GM10847 (cell line): ENCODE measurements around the gene ACIN1.
A peak's percentile ranks its signal among the peaks of the same experiment; 100 is the strongest.

ENCODE experiments used
- POLR2A ChIP-seq: IDR thresholded peaks from 2 replicates; pipeline ENCODE4 v1.6.1; 2011; ENCODE audit not compliant: insufficient read length; ENCODE audit errors: extremely low read depth

Gene ACIN1, protein sequence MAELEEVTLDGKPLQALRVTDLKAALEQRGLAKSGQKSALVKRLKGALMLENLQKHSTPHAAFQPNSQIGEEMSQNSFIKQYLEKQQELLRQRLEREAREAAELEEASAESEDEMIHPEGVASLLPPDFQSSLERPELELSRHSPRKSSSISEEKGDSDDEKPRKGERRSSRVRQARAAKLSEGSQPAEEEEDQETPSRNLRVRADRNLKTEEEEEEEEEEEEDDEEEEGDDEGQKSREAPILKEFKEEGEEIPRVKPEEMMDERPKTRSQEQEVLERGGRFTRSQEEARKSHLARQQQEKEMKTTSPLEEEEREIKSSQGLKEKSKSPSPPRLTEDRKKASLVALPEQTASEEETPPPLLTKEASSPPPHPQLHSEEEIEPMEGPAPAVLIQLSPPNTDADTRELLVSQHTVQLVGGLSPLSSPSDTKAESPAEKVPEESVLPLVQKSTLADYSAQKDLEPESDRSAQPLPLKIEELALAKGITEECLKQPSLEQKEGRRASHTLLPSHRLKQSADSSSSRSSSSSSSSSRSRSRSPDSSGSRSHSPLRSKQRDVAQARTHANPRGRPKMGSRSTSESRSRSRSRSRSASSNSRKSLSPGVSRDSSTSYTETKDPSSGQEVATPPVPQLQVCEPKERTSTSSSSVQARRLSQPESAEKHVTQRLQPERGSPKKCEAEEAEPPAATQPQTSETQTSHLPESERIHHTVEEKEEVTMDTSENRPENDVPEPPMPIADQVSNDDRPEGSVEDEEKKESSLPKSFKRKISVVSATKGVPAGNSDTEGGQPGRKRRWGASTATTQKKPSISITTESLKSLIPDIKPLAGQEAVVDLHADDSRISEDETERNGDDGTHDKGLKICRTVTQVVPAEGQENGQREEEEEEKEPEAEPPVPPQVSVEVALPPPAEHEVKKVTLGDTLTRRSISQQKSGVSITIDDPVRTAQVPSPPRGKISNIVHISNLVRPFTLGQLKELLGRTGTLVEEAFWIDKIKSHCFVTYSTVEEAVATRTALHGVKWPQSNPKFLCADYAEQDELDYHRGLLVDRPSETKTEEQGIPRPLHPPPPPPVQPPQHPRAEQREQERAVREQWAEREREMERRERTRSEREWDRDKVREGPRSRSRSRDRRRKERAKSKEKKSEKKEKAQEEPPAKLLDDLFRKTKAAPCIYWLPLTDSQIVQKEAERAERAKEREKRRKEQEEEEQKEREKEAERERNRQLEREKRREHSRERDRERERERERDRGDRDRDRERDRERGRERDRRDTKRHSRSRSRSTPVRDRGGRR

DNA sequence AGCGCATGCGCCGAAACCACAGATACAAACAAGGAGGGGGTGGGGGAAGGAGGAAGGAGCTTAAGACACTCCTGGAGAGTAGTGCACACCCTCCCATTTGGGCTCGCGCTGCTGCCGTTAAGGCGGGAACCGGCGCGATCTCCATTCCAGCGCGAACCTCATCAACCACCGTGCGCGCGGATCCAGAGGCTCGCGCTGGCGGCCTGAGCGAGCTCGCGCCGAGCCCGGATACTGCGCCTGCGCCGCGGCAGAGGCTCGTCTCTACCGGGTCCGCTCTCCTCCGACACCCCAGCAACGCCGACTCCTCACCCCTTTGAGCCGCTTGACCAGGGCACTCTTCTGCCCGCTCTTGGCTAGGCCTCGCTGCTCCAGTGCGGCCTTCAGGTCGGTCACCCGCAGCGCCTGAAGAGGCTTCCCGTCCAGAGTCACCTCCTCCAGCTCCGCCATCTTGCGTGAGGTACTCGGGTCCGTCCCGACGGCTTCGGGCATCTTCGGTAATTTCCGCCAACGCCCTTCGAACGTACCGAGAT is at the start of gene ACIN1:
Gene ACIN1, minus strand, starts transcription at position 471 of the 530 bp plus-strand sequence. Its CDS starts 24 bp downstream, at position 447.
- TF ChIP-seq POLR2A: peak; percentile 72

DNA sequence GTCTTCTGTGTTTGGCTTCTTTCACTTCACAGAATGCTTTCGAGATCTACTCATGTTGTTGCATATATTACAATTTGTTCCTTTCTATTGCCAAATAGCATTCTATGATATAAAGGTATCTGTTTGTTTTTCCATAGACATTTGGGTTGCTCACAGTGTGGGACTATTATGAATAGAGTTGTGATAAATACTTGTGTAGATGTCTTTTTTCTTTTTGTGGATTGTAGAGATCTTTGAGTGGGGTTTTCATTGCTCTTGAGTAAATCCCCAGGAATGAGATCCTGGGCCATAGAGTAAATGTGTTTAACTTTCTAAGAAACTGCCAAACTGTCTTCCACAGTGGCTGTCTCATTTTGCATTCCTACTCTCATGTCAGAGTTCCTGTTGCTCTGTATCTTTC is 49.0 kb upstream of the ACIN1 start:
- no peak for TF ChIP-seq POLR2A

DNA sequence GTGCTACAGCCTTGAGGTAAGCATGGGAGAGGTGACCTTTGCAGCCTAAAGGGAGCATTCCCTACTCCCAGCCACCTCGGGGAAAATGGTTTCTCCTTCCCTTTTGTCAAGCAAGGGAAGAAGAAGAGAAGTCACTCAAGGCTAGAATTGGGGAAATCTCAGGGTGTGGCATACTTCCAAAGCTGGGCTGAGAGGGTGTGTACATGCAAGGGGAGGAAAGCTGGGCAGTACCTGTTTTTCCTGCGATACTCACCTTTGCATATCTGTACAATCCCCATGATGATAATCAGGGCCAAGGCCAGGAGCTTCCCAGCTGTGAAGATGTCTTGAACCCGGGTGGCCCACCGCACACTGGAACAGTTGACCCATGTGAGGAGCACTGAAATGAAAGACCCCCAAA is 47.9 kb upstream of the ACIN1 start:
- TF ChIP-seq POLR2A: no peak

DNA sequence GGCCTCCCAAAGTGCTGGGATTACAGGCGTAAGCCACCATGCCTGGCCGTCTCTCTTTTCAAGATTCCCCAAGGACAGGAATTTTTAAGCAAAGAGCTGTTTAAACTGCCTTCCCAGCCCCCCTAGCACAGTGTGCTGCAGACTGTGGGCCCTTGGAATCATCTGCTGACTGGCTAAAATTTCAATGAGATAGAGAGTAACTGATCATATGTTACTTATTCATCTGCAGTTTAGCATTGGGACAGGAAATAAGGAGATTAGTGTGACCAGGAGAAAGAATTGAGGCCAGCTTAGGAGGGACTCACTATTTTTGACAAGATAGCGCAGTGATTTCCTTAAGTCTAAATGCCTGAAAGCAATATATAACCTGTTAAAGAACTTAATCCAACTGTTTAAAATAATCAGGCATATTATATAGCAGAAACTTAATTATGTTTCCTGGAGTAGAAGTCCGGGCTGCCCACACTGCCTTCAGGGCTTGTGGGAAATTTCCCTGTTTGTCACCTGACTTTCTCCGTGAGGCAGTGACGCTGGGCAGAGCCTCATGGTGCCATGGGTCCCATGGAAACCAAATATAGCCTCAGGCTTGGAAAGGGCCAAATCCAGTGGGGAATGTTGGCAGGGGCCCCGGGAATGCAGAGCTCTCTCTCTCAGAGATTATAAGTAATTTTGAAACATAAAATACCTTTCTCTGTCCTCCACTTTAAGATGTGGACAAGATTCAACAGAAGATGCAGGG is 46.9 kb upstream of the ACIN1 start:
- no peak for TF ChIP-seq POLR2A

DNA sequence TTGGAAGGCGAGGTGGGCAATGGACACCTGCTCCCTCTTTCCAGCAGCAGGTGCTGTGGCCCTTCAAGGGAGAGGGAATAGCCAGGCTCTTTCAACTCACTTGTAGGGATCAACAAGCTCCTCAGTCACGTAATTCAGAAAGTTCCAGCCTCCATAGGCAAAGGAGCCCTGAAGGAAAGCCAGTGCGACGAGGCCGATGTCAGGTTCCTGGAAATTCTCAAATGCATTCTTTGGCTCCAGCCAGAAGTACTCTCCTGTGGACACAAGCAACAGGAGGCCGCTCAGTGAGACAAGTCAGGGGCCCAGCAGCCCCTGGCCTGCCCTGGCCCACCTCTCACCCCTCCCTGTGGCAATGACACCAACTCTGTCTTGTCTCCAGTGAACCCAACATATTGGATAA is 45.4 kb upstream of the ACIN1 start:
- no peak for TF ChIP-seq POLR2A

DNA sequence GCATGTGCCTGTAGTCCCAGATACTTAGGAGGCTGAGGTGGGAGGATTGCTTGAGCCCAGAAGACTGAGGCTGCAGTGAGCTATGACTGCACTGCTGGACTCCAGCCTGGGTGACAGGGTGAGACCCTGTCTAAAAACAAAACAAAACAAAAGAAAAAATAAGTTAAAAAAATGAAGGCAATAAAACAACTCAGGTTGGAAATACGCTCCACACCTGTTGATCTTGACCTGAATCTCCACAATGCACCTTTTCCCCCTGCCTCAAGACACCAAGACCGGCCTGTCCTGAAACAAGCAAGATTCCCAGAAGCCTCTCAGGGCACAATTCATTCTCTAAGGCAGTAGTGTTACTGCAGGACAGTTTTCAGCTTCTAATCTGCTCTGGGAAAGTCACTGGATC is 44.9 kb upstream of the ACIN1 start:
- no peak for TF ChIP-seq POLR2A

DNA sequence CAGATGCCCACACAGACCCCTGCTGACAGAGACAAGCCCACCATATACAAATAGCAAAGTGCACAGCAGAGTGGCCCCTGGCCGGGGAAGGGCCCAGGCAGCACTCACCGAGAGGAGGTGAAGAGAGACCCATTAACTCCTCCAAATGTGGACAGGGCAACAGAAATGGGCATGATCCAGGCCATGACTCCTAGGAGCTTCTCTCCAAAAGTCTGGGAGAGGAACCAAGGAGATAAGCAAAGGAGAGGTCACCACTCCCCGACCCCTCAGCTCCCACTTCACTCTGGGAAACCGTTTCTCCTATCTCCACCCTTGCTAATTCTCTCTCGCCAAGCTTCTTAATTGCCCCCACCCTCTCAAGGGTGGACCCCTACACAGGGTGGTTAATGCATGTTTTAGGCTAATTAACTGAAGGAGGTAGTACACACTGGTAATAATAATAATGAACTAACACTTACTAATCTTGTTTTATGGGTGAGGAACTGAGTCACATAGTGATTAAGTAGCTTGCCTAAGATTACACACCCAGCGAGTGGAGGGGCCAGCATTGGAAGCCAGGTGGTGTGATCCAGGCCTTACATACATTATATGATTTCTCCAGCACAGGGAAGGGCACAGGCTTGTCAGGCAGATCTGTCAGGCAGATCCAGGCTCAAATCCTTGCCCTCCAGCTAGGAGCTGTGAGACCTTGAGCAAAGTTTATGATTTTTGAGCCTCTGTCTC is 43.0 kb upstream of the ACIN1 start:
- TF ChIP-seq POLR2A: no peak

DNA sequence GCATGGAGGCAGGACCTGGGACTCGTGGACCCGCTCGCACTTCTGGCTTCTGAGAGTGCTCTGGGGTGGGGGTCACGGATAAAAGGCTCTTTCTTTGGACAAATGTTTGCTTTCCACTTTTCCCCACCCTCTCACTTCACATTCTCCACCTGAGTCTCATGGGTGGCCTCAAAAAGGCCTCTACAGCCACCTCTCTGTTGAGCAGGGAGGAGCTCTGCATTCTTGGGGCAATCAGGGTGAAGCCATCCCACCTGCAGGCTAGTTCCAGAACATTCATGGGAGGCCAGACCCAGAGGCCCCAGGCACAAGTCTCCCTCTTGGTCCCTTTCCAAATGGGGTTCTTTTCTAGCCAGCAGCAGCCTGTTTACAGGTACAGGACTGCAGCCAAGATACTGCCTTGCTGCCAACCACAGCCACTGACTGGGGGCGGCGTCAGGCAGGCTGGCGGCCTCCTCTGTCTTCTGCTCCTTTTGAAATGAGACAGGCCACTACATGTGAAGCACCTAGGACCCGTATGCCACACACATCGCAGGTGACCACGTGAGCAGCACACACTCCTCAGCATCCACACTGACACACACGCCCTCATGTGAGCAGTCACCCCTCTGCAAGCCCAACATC is 42.4 kb upstream of the ACIN1 start:
- TF ChIP-seq POLR2A: no peak

DNA sequence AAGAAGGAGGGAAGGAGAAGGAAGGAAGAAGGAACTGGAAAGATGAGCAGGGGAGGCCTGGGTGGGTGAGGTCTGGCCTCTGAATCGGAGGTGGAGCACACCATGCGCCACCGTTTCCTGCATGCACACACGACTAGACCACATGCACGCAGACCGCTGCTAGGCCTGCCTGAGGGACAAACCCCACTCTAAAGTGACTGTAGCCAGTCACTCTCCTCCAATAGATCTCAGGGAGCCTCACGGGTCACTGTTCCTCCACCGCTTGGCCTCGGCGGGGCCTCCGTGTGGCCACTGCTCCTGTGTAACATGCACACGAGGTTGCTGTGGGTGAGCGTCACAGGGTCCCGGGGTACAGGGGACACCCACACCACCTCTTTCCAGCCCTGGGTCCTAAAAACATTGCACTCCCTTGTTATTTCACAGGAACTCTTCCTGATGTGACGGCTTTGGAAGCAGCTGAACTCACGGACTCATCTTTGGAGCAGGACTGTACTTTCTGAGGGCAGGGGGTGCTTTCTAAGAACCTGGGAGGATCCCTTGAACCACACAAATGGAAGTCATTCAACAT is 41.7 kb upstream of the ACIN1 start:
- TF ChIP-seq POLR2A: no peak

DNA sequence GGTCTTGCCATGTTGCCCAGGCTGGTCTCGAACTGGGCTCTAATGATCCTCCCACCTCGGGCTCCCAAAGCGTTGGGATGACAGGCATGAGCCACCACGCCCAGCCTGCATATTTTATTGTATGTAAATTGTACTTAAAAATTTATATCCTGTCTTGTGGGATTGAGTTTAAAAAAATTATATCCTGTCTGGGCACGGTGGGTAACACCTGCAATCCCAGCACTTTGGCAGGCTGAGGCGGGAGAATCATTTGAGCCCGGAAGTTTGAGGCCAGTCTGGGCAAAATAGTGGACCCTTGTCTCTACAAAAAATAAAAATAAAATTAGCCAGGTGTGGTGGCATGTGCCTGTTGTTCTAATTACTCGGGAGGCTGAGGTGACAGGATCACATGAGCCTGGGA is 38.0 kb upstream of the ACIN1 start:
- TF ChIP-seq POLR2A: no peak

DNA sequence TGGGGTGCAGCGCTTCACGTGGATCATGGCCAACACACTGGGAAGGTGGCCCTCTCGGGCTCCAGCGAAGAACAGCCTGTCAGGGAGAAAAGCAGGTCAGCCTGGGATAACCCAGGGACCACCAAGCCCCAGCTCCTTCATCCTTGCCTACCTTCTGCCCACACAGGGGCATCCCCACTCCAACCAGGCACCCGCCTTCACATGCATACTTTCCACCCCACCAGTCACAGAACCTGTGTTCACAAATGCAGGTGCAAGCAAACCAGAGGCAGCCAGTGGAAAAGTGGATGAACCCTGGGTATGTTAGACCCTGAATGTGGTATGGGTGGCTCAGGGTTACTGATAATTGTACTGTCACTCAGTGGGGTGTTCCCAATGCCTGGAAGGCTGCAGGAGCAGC is 36.5 kb upstream of the ACIN1 start:
- no peak for TF ChIP-seq POLR2A

DNA sequence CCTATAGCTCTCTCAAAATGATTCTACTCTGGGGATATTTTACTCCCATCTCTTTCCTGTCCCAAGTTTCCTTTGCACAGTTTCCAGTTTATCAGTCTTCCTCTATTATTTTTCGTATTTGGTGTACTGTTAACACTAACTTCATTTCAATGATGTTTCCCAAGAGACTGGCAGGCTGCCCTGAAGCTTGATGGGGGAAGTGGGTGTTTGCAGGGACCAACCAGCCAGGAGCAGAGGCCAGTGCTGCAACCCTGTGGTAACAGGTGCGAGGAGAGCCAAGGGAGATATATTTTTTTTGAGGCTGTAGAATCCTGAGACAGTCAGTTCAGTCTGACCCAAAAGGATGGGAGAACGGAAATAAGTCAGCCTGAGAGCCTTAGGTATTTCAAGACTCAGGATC is 35.9 kb upstream of the ACIN1 start:
- TF ChIP-seq POLR2A: no peak

DNA sequence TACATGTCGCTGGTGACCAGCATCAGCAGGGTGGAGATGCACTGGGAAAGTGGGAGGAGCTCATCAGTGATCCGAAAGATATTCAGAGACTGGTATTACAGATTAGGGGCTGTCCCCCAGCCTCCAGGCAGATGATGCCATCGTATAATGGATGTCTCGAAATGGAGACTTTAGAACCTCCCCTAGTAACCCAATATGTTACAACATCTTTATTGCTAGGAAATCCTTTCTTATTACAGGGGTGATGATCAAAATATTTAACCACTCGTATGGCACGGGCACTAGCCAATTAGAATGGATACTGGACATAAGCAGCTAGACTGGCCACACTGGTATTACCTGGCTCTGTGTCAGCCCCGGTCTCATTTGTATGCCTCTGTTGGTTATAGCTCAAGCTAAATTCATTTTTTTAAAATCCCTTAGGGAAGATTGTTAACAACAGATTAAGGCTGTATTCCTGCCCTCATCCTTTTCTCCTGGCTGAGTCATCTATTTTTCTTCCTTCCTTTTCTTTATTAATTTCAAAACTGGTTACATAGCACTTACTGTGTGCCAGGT is 34.9 kb upstream of the ACIN1 start:
- TF ChIP-seq POLR2A: no peak
